Activated B cell treated with CpG ODN at 0.5 μM for 24 hours (primary cell): ENCODE results near the gene NAGPA. TPM values are rescaled to one million over a fixed set of nuclear protein-coding genes. Genes with fewer than 3 reads are reported as not detected.

Experiments
- ATAC-seq: fragments of 200-7000 bp; cut with Tn5 transposase; one replicate; pipeline ENCODE4 v1.10.0; 2021; ENCODE audit warnings: low read depth, mild to moderate bottlenecking, moderate library complexity
- CTCF ChIA-PET: fragments of 350-600 bp; sonication (Branson Sonifier 250); formaldehyde crosslinking; loops from one replicate; lab custom pipeline; 2021; ENCODE audit warnings: antibody characterized with exemption; lab: Charles Lee
- POLR2A ChIA-PET: fragments of 350-600 bp; sonication (Branson Sonifier 250); formaldehyde crosslinking; loops from one replicate; lab custom pipeline; 2021; ENCODE audit warnings: antibody characterized with exemption; lab: Charles Lee
- DNase-seq: peaks from one replicate; pipeline ENCODE4 v3.0.0; 2022
- H3K27ac Mint-ChIP-seq: one replicate; pipeline ENCODE4 v1.8.0; 2020; ENCODE audit warnings: mixed read lengths
- H3K27me3 Mint-ChIP-seq: one replicate; pipeline ENCODE4 v1.8.0; 2021; ENCODE audit warnings: mixed read lengths
- H3K36me3 Mint-ChIP-seq: one replicate; pipeline ENCODE4 v1.8.0; 2021; ENCODE audit warnings: low read depth, mixed read lengths
- H3K4me1 Mint-ChIP-seq: one replicate; pipeline ENCODE4 v1.8.0; 2021; ENCODE audit warnings: mixed read lengths
- H3K4me3 Mint-ChIP-seq: one replicate; pipeline ENCODE4 v1.8.0; 2020; ENCODE audit warnings: mild to moderate bottlenecking, mixed read lengths
- H3K9me3 Mint-ChIP-seq: one replicate; pipeline ENCODE4 v1.8.0; 2020; ENCODE audit warnings: mixed read lengths
- CTCF ChIP-seq: fragments of 200-600 bp; IDR thresholded peaks from one replicate; pipeline ENCODE4 v1.8.0; 2022; ENCODE audit warnings: antibody characterized with exemption, mild to moderate bottlenecking
- intact Hi-C: fragments of 100-400 bp; cut with micrococcal nuclease; formaldehyde crosslinking; loops from one replicate; pipeline ENCODE4 v1.15.1; 2024
- total RNA-seq: library from RNA; stranded (reverse); gene quantifications from 2 replicates; pipeline ENCODE4 v1.2.3, GENCODE V29; 2022

NAGPA gene
- total RNA-seq, 1 donor from 2014 or later = 23.8 TPM

GRCh38 chr16:5019775-5020174 is 14.0 kb downstream of the NAGPA start:
- no peak for DNase-seq
- Mint-ChIP-seq H3K36me3 (peaks cover 3% of the 10 kb centered on the region), H3K27ac (no peak overlapping the region), H3K4me3 (no peak overlapping the region), H3K9me3 (no peaks in the 10 kb centered on the region), H3K27me3 (no peaks in the 10 kb centered on the region), H3K4me1 (no peaks in the 10 kb centered on the region)
- ATAC-seq = no peak
- intact Hi-C loops = no loop called here
- TF ChIP-seq CTCF = no peak
- CTCF ChIA-PET = no interaction called here
- POLR2A ChIA-PET = no interaction called here

GRCh38 chr16:5018793-5019192 is 14.9 kb downstream of the NAGPA start:
- TF ChIP-seq CTCF = no peak
- intact Hi-C loops = no loop called here
- H3K36me3 Mint-ChIP-seq = no peaks in the 10 kb centered on the region
- ChIA-PET CTCF (no interaction called here), POLR2A (no interaction called here)
- ATAC-seq (no peak), DNase-seq (no peak)
- no peaks in the 10 kb centered on the region for H3K9me3 Mint-ChIP-seq
- H3K27me3 Mint-ChIP-seq = no peaks in the 10 kb centered on the region
- H3K27ac Mint-ChIP-seq = no peak overlapping the region
- H3K4me1 Mint-ChIP-seq = no peaks in the 10 kb centered on the region
- no peak overlapping the region for H3K4me3 Mint-ChIP-seq

DNA sequence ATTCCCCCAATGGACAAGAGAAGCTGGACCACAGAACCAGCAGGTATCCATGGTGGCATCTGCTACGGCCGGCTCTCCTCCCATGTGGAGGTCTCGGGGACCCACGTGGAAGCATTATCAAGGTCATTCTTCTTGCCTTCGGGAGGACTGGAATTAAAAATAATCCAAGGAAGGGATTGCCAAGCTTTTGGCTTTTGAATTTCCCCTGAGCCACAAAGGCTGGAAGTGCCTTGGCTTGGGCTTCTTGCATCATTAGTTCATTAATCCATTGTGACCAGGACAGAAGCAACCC is 16.1 kb downstream of the NAGPA start:
- intact Hi-C loops = no loop called here
- H3K9me3 Mint-ChIP-seq = no peaks in the 10 kb centered on the region
- no peak overlapping the region for H3K27ac Mint-ChIP-seq
- no peaks in the 10 kb centered on the region for H3K4me1 Mint-ChIP-seq
- POLR2A ChIA-PET = no interaction called here
- H3K4me3 Mint-ChIP-seq = no peak overlapping the region
- no peak for DNase-seq
- H3K36me3 Mint-ChIP-seq = no peaks in the 10 kb centered on the region
- no peak for ATAC-seq
- H3K27me3 Mint-ChIP-seq = no peaks in the 10 kb centered on the region
- no peak for TF ChIP-seq CTCF
- CTCF ChIA-PET = no interaction called here

- intact Hi-C loops = no loop called here
- Mint-ChIP-seq H3K27ac (no peak overlapping the region), H3K4me1 (no peaks in the 10 kb centered on the region), H3K27me3 (no peaks in the 10 kb centered on the region), H3K36me3 (no peaks in the 10 kb centered on the region), H3K4me3 (no peak overlapping the region), H3K9me3 (no peaks in the 10 kb centered on the region)
- ChIA-PET CTCF (no interaction called here), POLR2A (no interaction called here)
- TF ChIP-seq CTCF = no peak
- no peak for ATAC-seq
- no peak for DNase-seq
These were observed 16.6 kb downstream of the NAGPA start for GRCh38 chr16:5016967-5017677.

DNA sequence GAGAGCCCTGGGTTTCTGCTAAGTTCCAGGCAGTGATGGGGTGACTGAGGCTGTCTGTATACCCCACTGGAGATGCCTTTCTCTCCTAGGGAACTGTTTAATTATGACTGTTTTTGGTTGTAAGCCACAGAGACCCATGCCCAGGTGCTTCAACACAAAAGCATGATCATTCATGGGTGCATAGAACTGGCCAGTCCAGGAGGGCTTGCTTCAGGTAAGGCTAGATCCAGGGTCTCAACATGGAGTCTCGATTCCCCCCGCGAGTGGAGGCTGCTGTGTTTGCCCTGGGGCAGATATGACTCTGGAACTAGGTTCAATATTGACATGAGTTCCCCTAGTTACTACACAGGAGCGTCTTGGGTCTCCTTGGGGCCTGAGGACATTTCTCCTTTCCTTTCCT is 17.8 kb downstream of the NAGPA start:
- Mint-ChIP-seq H3K36me3 (no peaks in the 10 kb centered on the region), H3K4me1 (no peaks in the 10 kb centered on the region), H3K9me3 (no peaks in the 10 kb centered on the region), H3K27ac (no peak overlapping the region), H3K27me3 (peaks cover 4% of the 10 kb centered on the region), H3K4me3 (no peak overlapping the region)
- CTCF ChIA-PET = no interaction called here
- DNase-seq (no peak), ATAC-seq (no peak)
- TF ChIP-seq CTCF = no peak
- intact Hi-C loops = no loop called here
- POLR2A ChIA-PET = no interaction called here
